Activated CD4-positive, alpha-beta T cell treated with anti-CD3 and anti-CD28 coated beads for 48 hours (primary cell): Measurements from ENCODE around the gene ATP6V0D1.
A peak's percentile ranks its signal among the peaks of the same experiment; 100 is the strongest.
"Not testable (repeated sequence)": the region's sequence is repeated elsewhere in the genome, so short reads cannot be mapped to it uniquely, and the experiment has no call there.

Source experiments
- DNase-seq: peaks from one replicate; pipeline ENCODE4 v3.0.0-alpha.2; 2020

The ATP6V0D1 gene

DNA sequence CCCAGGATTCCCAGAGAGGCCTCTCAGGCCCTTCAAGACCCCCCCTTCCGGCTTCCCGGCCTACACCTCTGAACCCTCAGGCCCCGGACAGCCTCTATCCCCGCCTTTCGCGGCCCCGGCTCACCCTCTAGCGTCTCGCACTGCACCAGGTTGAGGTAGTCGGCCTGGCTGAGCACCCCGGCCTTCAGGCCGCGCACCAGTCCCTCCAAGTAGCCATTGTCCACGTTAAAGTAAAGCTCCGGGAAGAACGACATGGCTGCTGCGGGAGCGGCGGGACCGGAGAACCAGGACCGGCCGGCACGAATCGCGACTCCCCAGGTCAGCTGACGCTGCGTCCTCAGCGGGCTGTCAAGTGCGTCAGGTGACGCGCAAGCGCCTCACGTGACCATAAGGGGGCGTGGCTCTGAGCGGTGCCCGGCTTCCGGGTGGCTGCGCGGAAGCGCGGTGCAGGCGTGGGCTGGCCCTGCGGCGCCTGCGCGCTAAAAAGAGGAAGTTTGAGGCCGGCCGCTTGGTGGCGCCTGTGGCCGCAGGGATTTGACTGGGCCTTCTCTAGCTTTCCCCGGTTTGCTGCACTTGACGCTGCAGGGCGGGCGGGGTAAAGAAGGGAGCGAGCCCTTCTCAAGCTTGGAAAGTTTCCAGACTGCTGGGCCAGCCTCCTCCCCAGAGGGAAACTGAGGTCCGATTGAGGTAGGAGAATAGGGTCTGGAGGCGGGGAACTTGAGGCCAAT is at the start of gene ATP6V0D1:
Gene ATP6V0D1, minus strand, starts transcription at position 325 of the 728 bp plus-strand sequence. Its CDS starts 71 bp downstream, at position 254.
- peak; percentile 99 for DNase-seq

DNA sequence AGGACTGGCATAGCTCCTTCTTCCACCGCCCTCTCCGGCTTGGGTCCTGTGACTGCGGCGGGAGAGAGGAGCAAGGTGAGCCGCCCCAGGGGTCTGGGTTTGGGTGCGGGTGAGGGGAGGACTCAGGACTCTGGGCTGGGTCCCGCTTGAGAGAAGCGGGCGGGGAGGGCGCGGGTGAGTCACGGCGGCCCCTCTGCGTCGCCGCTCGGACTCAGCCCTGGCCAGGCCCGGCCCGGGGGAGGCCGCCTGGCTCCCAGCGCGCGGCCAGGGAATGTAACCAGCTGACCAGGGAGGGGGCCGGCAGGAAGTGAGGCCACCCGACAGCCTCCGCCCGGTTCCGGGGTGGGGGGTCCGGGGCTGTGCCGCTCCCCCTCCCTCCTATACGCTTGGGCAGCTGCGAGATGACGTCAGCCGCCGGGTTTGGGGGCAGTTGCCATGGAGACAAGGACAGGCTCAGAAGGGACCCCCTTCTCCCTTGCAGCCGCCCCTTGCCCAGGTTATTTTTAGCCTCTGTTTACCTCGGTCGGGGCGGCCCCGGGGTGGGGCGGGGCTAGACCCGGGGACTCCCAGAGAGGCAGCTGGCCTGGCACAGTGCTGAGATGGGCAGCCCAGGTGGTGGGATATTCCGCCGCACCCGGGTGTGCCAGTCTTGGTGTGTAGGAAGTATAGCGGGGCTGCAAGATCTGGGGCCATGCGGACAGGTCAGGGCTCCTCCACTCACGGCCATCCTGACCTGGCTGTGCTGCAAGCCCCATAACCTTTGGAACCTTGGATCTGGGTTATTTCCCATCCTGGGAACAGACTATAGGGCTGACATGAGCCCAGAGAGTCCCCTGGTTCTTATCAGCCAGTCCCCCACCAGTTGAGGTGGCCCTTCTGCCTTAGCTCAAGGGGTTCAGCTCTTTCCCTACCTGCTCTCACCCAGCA is 49.3 kb upstream of the ATP6V0D1 start:
- peak; percentile 31 for DNase-seq

DNA sequence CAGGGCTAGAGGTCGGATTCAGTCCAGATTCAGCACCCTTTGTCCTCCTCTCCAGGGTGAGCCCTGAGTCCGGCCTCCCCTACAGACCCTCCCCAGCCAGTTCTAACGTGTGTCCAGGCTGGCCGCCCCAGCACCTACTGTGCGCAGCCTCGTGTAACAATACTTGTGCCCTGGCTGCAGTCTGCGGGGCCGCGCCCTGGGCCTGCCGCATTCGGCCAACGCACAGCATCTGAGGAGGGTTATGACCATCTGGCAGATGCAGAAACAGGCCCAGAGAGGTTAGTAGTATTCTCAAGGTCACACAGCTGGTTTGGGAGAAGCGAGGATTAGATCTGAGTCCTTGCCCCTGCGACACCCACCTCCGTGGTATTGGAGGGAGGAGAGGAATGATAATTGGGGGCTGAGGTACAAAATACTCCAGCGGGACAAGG is 48.6 kb upstream of the ATP6V0D1 start:
- no peak for DNase-seq

DNA sequence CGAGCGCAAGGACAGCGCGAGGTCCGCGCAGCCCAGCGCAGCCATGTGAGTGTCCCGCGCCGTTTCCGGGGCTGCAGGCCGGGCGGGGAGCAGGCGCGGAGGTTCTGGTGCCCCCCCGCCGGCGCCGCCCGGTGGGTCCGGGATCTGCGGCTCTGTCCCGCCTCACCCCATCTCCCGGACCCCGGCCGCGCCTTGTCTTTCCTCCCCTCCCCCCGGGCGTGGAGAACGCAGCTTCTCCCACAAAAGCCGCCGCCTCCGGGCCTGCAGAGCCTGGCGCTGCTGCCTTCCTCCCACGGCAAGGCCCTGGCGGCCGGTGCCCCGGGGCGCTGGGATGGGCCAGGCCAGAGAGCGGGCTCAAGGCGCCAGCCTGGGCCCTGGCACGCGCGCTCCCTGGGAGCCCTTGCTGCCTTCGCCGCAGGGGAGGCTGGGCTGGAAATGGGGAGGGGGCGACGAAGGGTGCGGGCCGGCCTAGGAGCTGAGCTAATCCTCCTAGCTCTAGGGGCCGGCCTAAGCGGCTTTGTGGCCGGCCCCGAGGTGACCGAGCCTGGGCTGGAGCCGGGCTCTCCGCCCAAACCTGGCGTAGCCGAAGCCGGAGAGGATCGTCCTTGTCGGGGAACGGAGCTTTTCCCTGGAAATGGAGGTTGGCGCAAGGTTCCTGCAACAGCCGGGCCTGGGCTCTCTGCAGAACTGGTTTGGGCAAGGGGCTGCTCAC is 48.1 kb upstream of the ATP6V0D1 start:
- peak; percentile 48 for DNase-seq

DNA sequence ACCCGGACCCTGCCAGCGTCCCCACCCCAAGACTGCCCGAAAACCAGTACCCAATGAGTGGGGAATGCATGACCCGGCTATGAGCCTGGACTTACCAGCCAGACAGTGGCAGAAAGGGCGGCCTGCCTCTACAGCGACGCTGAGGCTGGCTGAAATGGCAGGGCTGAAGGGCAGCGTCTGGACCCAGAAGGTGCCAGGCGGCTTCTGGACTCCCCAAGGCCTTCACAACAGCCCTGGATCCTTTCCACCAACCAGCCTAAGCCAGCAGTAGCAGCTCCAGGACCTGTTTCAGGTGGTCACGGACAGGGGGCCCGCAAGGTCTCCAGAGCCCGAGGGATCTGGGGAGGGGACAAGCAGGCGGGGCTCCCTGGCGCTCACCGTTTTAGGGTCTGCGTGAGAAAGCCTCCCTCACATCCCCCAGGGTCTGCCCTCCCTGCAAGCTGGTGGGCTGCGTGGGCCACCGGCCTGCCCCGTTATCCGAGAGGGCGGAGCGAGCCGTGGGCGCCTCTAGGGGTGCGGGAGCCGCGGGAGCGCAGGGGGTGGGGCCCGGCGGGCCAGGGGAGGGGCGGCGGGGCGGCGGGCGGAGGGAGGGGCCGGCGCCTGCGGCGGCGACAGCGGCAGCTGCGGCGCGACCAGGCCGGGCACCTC is 47.4 kb upstream of the ATP6V0D1 start, which contains the start of gene RIPOR1:
Gene RIPOR1, plus strand, starts transcription at position 608 of the 648 bp plus-strand sequence. CDS start 9,618 bp downstream, outside the sequence.
- peak; percentile 52 for DNase-seq

DNA sequence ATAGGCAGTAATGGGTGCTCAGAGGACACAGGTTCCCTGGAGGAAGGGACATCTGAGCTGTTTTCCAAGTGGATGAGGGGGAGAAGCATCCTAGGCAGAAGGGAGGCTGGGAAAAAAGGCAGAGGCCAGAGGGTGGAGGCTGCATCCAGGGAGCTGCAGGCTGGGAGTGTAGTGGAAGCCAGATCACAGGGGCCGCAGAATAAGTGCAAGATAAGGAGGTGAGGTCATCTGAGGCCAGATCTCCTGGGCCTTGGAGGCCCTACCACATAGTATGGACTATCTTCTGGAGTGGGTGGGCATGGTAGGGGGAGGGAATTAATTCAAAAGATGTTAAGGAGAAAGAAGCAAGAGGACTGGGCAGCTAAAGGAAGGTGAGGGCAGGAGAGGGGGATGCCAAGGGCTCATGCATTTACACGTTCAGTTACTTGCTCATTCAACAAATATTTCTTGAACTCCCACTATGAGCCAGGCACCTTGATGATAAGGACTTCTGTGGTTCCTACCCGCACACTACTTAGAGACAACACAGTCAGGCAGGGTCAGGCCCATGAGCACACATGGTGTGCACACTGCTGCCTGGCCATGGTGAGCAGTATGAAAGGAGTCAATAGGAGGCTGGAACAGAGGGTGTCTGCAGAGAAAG is 45.3 kb upstream of the ATP6V0D1 start:
- no peak for DNase-seq

DNA sequence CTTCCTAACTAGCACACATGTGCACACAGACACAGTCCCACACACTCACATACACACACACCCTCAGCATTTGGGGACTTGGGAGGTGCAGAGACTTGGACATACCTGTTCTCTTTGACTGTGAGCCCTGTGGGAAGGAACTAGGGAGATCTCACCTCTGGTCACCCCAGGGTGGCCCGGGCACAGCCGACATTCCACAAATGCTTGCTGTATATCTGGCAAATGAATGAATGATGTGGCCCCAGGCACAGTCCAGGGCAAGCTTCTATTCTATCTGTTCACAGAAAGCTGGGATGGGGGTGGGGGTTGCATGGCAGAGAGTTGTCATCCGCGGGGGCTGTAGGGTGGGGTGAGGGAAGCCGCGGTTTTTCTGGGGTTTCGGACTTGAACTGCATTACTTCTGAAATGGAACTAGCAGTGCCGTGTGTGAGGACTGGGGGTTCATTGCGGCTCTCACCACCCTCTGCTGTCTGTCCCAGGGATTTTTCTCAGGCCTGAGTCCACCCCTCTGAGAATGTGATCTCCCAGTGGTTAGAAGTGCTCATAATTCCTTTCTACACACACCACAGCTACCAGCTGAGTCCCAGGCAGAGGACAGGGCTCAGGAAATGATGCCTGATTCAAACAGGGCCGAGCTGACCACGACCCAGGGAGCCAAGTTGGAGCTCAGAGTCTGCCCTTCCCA is 44.4 kb upstream of the ATP6V0D1 start:
- no peak for DNase-seq

DNA sequence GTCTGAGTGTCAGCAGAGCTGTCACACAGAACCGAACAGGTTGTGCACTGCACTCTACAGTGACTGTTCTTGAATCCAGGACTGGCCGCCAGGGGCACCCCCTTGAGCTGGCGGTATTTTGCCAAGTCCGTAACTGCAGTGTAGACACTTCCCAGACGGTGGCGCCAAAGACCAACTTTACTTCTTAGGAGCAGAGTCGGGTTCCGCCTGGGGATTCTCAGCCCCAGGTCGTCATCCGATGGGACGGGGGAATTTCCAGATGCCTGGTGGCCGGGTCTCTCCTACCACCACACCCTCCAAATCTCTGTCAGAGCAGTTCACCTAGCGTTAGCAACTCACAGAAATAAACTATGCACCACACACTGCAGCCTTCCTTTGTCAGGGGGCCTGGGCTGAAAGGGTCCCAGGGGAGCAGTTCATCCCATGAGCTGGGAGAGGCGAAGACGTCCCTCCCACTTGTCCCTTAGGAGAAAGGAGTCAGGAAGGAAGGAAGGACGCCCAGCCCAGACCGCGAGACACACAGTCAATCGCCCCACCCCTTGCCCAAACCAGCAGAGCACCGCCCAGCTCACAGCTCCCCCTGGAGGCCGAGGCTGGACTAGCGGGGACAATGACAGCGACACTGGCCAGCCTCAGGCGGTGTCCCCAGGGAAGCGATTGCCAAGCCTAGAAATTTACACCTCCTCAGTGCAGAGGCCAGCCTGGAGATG is 40.3 kb upstream of the ATP6V0D1 start:
- DNase-seq: peak; percentile 99

DNA sequence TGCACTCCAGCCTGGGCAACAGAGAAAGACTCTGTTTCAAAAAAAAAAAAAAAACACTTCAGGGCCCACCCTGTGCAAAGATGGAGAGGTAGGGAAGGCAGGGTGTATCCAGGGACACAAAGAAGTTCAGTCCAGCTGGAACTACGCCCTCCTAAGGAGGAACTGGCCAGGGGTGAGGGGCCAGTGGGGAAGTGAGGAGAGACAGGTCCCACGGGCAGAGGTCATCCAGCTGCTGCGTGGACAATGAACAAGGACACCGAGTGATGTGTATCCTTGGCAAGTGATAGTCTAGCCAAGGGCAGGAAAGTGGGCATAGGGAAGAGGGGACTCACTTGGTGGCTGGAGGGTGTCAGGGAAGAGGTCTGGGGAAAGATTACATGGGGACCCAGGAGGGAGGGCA is 38.3 kb upstream of the ATP6V0D1 start:
- no peak for DNase-seq

DNA sequence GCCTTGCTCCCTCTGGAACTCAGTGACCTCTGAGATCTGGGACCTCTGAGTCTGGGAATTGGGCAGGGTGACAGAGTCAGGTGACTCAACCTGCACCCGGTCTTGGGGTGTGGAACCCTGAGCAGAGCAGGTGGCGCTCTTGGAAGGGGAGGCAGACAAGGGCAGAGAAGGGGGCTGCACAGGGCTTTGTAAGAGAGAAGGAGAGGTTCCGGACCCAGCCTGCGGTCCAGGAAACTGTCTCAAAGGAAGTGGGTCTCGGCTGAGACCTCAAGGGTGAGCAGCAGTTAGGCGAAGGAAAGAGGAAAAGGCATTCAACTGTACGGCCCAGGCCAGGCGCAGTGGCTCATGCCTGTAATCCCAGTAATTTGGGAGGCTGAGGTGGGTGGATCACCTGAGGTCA is 37.7 kb upstream of the ATP6V0D1 start:
- no peak for DNase-seq

DNA sequence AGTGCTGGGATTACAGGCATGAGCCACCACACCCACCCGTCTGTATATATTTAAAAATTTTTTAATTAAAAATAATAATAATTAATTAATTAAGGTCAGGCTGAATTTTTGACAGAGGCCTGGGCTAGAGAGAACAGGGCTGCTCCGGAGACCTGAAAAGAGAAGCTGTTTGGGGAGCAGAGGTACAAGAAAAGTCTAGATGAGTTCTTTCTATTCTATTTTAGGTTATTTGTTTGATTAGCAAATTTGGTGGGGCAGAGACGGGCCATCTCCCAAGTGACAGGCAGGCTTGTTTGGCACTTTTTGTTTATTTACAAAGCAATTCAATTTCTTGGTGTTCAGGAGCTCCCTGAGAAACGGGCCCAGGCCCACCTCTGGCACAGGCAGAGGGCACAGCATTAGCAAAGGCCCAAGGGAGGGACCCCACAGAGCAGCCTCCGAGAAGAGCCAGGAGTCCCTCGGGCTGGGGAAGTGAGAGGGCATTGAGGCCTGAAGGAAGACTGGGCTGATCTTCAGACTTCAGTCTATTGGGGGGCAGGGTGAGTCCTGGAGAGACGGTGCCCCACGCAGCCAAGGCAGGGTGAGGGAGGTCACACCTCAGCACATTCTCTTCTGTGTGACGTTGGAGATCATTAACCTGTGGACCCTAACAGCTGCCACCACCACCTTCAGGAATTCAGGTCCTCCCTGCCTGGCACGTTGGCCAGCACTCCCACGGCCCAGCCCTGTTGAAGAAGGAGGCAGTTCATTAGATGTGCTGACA is 36.9 kb upstream of the ATP6V0D1 start:
- no peak for DNase-seq

DNA sequence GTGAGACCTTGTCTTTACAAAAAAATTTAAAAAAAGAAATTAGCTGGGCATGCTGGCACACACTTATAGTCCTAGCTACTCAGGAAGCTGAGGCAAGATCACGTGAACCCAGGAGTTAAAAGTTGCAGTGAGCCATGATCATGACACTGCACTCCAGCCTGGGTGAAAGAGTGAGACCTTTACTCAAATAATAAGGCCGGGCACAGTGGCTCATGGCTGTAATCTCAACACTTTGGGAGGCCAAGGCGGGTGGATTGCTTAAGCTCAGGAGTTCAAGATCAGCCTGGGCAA is 36.1 kb upstream of the ATP6V0D1 start:
- DNase-seq: no peak

DNA sequence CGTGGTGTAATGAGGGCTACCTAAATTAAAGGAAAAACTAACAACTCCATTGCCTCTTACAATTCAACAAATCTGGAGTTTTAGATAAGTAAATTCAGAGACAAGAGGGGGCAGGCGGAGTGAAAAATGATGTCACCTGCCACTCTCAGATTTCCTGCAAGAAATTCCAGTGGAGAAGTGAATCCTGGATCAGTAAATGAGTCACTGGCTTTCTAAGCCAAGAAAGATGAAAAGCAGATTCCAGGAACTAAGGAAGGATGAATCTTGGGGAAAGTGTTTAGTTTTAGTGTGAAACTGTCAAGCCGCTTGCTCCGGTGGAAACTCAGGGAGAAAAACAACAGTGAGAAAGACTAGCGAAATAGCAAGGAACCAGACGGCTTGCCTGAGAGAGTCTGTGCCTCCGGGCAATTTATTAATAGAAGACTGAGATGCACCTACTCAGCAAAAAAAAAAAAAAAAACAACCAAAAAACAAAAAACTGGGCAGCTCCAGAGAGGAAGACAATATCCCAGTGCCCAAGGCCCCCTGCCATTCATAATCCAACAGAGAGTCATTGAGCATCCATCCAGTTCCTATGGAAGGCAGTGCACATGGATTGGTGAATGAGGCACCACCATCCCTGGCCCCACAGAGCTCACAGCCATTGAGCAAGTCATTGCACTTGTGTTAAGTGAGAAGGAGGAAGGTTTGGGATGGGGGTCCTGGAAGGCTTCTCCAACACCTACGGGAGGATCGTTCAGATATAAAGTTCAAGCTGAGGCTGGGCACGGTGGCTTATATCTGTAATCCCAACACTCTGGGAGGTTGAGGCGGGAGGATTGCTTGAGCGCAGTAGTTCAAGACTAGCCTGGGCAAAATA is 35.6 kb upstream of the ATP6V0D1 start:
- no peak for DNase-seq

DNA sequence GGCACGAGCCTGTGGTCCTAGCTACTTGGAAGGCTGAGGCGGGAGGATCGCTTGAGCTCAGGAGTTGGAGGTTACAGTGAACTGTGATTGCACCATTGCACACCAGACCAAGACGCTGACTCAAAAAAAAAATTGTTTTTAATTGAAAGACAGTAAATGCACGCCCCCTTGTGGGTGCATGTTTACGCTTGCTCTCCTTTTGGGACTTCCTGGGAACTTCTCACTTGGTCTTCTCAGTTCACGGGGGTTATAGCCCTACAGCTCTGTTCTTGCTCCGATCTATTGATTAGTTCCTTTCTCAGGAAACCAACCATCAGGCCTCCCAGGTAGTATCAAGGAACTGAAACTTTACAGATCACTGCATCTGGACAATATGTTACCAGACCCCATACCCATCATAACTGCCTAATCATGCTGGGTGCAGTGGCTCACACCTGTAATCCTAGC is 33.4 kb upstream of the ATP6V0D1 start:
- peak; percentile 87 for DNase-seq

DNA sequence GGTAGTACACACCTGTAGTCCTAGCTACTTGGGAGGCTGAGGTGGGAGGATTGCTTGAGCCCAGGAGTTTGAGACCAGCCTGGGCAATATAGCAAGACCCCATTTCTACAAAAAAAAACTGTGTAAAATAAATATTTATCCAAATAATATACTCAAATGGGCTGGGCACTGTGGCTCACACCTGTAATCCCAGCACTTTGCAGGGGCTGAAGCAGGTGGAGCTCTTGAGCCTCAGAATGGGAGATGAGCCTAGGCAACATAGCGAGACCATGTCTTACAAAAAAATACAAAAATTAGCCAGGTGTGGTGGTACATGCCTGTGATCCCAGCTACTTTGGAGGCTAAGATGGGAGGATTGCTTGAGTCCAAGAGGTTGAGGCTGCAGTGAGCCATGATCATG is 32.9 kb upstream of the ATP6V0D1 start:
- DNase-seq: not testable (repeated sequence)

DNA sequence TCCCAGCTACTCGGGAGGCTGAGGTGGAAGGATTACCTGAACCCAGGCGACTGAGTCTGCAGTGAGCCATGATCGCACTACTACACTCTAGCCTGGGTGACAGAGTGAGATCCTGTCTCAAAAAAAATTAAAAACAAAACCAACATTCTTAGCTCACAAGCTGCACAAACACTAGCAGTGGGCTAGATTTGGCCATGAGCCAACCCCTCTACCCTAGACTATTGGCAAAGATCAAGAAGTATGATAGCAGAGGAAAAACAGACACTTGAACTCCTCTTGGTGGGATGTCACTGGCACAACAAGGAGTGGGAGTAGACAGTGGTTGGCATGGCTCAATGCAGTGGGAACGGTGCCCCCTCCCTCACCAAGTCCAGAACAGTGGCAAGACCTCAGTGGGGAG is 28.1 kb upstream of the ATP6V0D1 start:
- DNase-seq: no peak

DNA sequence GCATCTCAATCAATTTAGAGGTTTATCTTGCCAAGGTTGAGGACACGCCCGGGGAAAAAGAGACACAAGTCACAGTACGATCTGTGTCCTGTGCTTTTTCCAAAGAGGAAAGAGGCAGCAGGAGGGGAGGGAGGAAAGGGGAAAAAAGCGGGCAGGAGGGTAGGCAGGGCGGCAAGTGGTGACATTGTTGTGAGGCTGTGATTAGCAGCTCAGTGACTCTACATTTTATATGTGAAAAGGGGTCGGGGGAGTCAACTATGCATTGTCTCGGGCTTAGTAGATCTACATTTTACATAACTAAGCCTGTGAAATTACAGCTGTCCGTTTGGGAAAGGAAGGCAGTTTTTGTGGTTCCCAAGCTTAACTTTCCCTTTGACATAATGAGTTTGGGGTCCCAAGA is 25.5 kb upstream of the ATP6V0D1 start:
- DNase-seq: no peak

DNA sequence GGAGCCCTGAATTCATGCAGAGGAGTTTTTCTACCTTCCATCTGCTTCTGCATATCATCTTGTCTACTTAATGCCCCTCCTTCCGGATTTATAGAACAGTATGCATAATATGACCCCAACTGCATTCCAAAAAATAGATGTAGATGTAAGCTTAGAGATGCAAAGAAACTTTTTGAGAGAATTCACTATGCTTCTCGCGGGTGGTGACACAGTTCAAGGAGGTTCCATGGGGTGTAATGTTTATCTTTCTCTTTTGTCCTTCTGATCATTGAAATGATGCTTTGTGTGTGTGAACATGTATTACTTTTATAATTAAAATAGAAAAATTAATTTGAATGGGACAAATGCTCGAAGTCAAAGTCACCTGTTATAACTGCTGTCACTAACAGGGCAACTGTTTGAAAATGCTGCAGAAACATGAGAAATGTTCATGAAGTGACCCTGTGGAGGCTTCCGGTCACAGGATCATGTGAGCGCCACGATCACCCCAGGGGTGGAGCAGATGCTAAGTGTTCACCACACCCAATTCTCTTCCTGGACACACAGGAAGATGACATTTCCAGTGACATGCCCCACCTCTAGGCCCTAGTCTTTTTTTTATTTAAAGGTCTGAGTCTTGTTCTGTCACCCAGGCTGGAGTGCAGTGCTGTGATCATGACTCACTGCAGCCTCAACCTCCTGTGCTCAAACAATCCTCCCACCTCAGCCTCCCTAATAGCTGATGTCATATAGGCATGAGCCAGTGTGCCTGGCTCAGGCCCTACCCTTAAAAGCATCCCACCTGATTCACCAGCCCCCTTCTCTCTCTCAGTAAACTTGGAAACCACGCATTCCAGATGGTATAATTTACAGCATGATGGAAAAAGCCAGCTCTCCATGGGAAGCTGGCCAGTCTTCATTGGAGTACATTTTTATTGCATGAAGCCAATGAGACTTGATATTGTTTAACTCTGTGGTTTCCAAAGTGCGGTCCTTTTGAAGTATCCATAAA is 23.4 kb upstream of the ATP6V0D1 start:
- peak; percentile 42 for DNase-seq
